ENCODE data around the gene DTNBP1. TPM values are rescaled to one million over a fixed set of nuclear protein-coding genes. Genes with fewer than 3 reads are reported as not detected.

DTNBP1 gene
- total RNA-seq, 1 experiment from 2014 or later = 12.8 TPM

GRCh38 chr6:15577550-15578171 is 85.2 kb downstream of the DTNBP1 start:
- Mint-ChIP-seq H3K4me1 (ENCODE audit: low read depth, unreplicated experiment) (peaks cover 10% of the 10 kb centered on the region), H3K36me3 (ENCODE audit: insufficient read depth, unreplicated experiment) (no peaks in the 10 kb centered on the region), H3K27me3 (ENCODE audit: unreplicated experiment) (no peaks in the 10 kb centered on the region), H3K27ac (ENCODE audit: unreplicated experiment) (no peak overlapping the region), H3K9me3 (ENCODE audit: low read depth, unreplicated experiment) (no peaks in the 10 kb centered on the region), H3K4me3 (ENCODE audit: low read depth, unreplicated experiment) (no peak overlapping the region)
- TF ChIP-seq, protein P1, sequence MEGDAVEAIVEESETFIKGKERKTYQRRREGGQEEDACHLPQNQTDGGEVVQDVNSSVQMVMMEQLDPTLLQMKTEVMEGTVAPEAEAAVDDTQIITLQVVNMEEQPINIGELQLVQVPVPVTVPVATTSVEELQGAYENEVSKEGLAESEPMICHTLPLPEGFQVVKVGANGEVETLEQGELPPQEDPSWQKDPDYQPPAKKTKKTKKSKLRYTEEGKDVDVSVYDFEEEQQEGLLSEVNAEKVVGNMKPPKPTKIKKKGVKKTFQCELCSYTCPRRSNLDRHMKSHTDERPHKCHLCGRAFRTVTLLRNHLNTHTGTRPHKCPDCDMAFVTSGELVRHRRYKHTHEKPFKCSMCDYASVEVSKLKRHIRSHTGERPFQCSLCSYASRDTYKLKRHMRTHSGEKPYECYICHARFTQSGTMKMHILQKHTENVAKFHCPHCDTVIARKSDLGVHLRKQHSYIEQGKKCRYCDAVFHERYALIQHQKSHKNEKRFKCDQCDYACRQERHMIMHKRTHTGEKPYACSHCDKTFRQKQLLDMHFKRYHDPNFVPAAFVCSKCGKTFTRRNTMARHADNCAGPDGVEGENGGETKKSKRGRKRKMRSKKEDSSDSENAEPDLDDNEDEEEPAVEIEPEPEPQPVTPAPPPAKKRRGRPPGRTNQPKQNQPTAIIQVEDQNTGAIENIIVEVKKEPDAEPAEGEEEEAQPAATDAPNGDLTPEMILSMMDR (IDR thresholded peaks at IDR 0.05; ENCODE audit: unreplicated experiment) = no peak
- DNase-seq = no peak
- CTCF ChIA-PET = no interaction called here
- no TSS peak for BruUV-seq (replicated peaks)
- intact Hi-C loops (cut with micrococcal nuclease; ENCODE audit: unreplicated experiment) = no loop called here

- TF ChIP-seq, protein P1 (IDR thresholded peaks at IDR 0.05; ENCODE audit: unreplicated experiment) = no peak
- DNase-seq = no peak
- Mint-ChIP-seq H3K4me1 (ENCODE audit: low read depth, unreplicated experiment) (peaks cover 10% of the 10 kb centered on the region), H3K27me3 (ENCODE audit: unreplicated experiment) (no peaks in the 10 kb centered on the region), H3K36me3 (ENCODE audit: insufficient read depth, unreplicated experiment) (no peaks in the 10 kb centered on the region), H3K4me3 (ENCODE audit: low read depth, unreplicated experiment) (no peak overlapping the region), H3K9me3 (ENCODE audit: low read depth, unreplicated experiment) (no peaks in the 10 kb centered on the region), H3K27ac (ENCODE audit: unreplicated experiment) (no peak overlapping the region)
- intact Hi-C loops (cut with micrococcal nuclease; ENCODE audit: unreplicated experiment) = no loop called here
- no TSS peak for BruUV-seq (replicated peaks)
- CTCF ChIA-PET = no interaction called here
Measured at GRCh38 chr6:15577106-15577505, 85.7 kb downstream of the DTNBP1 start.

- BruUV-seq (replicated peaks) = no TSS peak
- Mint-ChIP-seq H3K4me1 (ENCODE audit: low read depth, unreplicated experiment) (peaks cover 10% of the 10 kb centered on the region), H3K9me3 (ENCODE audit: low read depth, unreplicated experiment) (no peaks in the 10 kb centered on the region), H3K36me3 (ENCODE audit: insufficient read depth, unreplicated experiment) (no peaks in the 10 kb centered on the region), H3K4me3 (ENCODE audit: low read depth, unreplicated experiment) (no peak overlapping the region), H3K27me3 (ENCODE audit: unreplicated experiment) (no peaks in the 10 kb centered on the region), H3K27ac (ENCODE audit: unreplicated experiment) (no peak overlapping the region)
- no peak for DNase-seq
- intact Hi-C loops (cut with micrococcal nuclease; ENCODE audit: unreplicated experiment) = no loop called here
- TF ChIP-seq, protein P1 (IDR thresholded peaks at IDR 0.05; ENCODE audit: unreplicated experiment) = no peak
- CTCF ChIA-PET = no interaction called here
Measured at GRCh38 chr6:15575357-15576033, 87.3 kb downstream of the DTNBP1 start.

- intact Hi-C loops (cut with micrococcal nuclease; ENCODE audit: unreplicated experiment) = no loop called here
- peaks cover 13% of the 10 kb centered on the region for H3K4me1 Mint-ChIP-seq (ENCODE audit: low read depth, unreplicated experiment)
- H3K36me3 Mint-ChIP-seq (ENCODE audit: insufficient read depth, unreplicated experiment) = no peaks in the 10 kb centered on the region
- no peaks in the 10 kb centered on the region for H3K9me3 Mint-ChIP-seq (ENCODE audit: low read depth, unreplicated experiment)
- no peaks in the 10 kb centered on the region for H3K27me3 Mint-ChIP-seq (ENCODE audit: unreplicated experiment)
- no TSS peak for BruUV-seq (replicated peaks)
- no peak overlapping the region for H3K4me3 Mint-ChIP-seq (ENCODE audit: low read depth, unreplicated experiment)
- DNase-seq = no peak
- H3K27ac Mint-ChIP-seq (ENCODE audit: unreplicated experiment) = no peak overlapping the region
- CTCF ChIA-PET = no interaction called here
- TF ChIP-seq, protein P1 (IDR thresholded peaks at IDR 0.05; ENCODE audit: unreplicated experiment) = no peak
Measured at GRCh38 chr6:15574486-15574885, 88.3 kb downstream of the DTNBP1 start.
